HepG2 (cell line): Measurements from ENCODE around the gene NUDT19. TPM values are rescaled to one million over a fixed set of nuclear protein-coding genes. Genes with fewer than 3 reads are reported as not detected.
"Not testable (repeated sequence)": the region's sequence is repeated elsewhere in the genome, so short reads cannot be mapped to it uniquely, and the experiment has no call there.

Source experiments
- ATAC-seq: fragments of 200-7000 bp; cut with Tn5 transposase; 3 replicates; pipeline ENCODE4 v1.9.1; 2020; ENCODE audit warnings: mild to moderate bottlenecking, moderate library complexity
- BruUV-seq: library from RNA; stranded (reverse); fragments of 400-500 nt; replicated peaks from 2 replicates; lab custom pipeline; 2021; lab: Mats Ljungman, UMichigan
- CTCF ChIA-PET: fragments of 300-600 bp; formaldehyde crosslinking; extraction: SDS; loops from one replicate; lab custom pipeline; 2021; ENCODE audit warnings: low total read pairs, inconsistent platforms, low intra/inter-chr PET ratio; lab: Yijun Ruan, JAX
- POLR2A ChIA-PET: fragments of 350-600 bp; sonication (Branson Sonifier 250); formaldehyde crosslinking; loops from one replicate; lab custom pipeline; 2020; ENCODE audit warnings: antibody characterized with exemption, inconsistent platforms; lab: Yijun Ruan, JAX
- DNase-seq: peaks from one replicate; pipeline ENCODE4 v3.0.0-alpha.2; 2015; ENCODE audit warnings: low spot score
- FAIRE-seq: peaks from 3 replicates; lab custom pipeline; 2011; peaks lifted over from hg19 to GRCh38; lab: Jason Lieb, UNC
- H2AFZ ChIP-seq: one replicate; pipeline ENCODE4 v1.6.1; 2011; ENCODE audit warnings: low read length, inconsistent platforms
- H3K27ac ChIP-seq: fragments of 300-600 bp; 3 replicates; pipeline ENCODE4 v1.8.0; 2011; ENCODE audit warnings: mixed run types, mild to moderate bottlenecking, mixed read lengths, low read length, inconsistent platforms; ENCODE audit not compliant: insufficient read depth; ENCODE audit errors: extremely low read length
- H3K27me3 ChIP-seq, 2 experiments: fragments of 200-600 bp in 1 of 2; 2 replicates in 1 of 2; 3 replicates in 1 of 2; pipeline versions ENCODE4 v1.6.0 to v1.8.0; 2011; ENCODE audit warnings: low read length in 2 of 2, mild to moderate bottlenecking in 2 of 2, moderate library complexity in 2 of 2, inconsistent platforms in 1 of 2; ENCODE audit not compliant: insufficient read depth in 2 of 2, control insufficient read depth in 1 of 2
- H3K36me3 ChIP-seq, 2 experiments: fragments of 200-600 bp in 1 of 2; replicated peaks in 1 of 2; 2 replicates in 1 of 2; 3 replicates in 1 of 2; pipeline versions ENCODE4 v1.5.1 to v1.8.0; 2011; ENCODE audit warnings: low read length in 2 of 2, inconsistent platforms in 1 of 2; ENCODE audit not compliant: insufficient read depth in 2 of 2, control insufficient read depth in 1 of 2
- H3K4me1 ChIP-seq: 2 replicates; pipeline ENCODE4 v1.5.1; 2012; ENCODE audit warnings: low read length, inconsistent platforms; ENCODE audit not compliant: insufficient read depth
- H3K4me2 ChIP-seq: 2 replicates; pipeline ENCODE4 v1.6.0; 2011; ENCODE audit warnings: low read depth, low read length, inconsistent platforms
- H3K4me3 ChIP-seq, 3 experiments: fragments of 200-600 bp in 1 of 3; sonication (generic), shearing (Covaris generic) in 1 of 3; replicated peaks in 1 of 3; 2 replicates each; pipeline ENCODE4 v1.5.1; 2011 to 2016; ENCODE audit warnings: low read length in 3 of 3, inconsistent platforms in 2 of 3, low read depth in 2 of 3, mild to moderate bottlenecking in 2 of 3, control low read depth in 1 of 3, mixed read lengths in 1 of 3; ENCODE audit not compliant: insufficient read depth in 1 of 3
- H3K79me2 ChIP-seq: one replicate; pipeline ENCODE4 v1.6.1; 2011; ENCODE audit warnings: low read length, inconsistent platforms; ENCODE audit not compliant: insufficient read depth
- H3K9ac ChIP-seq: 2 replicates; pipeline ENCODE4 v1.6.0; 2011; ENCODE audit warnings: mild to moderate bottlenecking, low read depth, low read length, inconsistent platforms; ENCODE audit not compliant: insufficient read depth
- H3K9me3 ChIP-seq: 2 replicates; pipeline ENCODE4 v1.5.1; 2012; ENCODE audit warnings: mild to moderate bottlenecking, low read length
- H4K20me1 ChIP-seq: 2 replicates; pipeline ENCODE4 v1.6.0; 2011; ENCODE audit warnings: inconsistent platforms, mild to moderate bottlenecking, low read length, moderate library complexity; ENCODE audit not compliant: insufficient read depth
- HMG20A ChIP-seq: IDR thresholded peaks from 2 replicates; pipeline ENCODE4 v1.6.1; 2016; ENCODE audit warnings: borderline replicate concordance
- ZBTB14 ChIP-seq: sonication (generic); formaldehyde crosslinking; IDR thresholded peaks from 2 replicates; pipeline ENCODE4 v1.4.0; 2020; ENCODE audit warnings: missing genetic modification reagents
- ZFP1 ChIP-seq: IDR thresholded peaks from 2 replicates; pipeline ENCODE4 v1.6.1; 2016
- ZNF503 ChIP-seq: sonication (generic); formaldehyde crosslinking; IDR thresholded peaks from 2 replicates; pipeline ENCODE4 v1.4.0; 2020; ENCODE audit warnings: missing genetic modification reagents
- WGBS: methylation state at CpG from one replicate; pipeline ENCODE4 v1.1.6; 2017; ENCODE audit warnings: low lambda C conversion rate; 5-methylcytosine and 5-hydroxymethylcytosine counted together
- in situ Hi-C: cut with HindIII; loops from 2 replicates; pipeline ENCODE4 v1.10.0; 2017; ENCODE audit warnings: low pct_unique_long_range_greater_than_20kb; ENCODE audit not compliant: extremely low pct_ligation_motif_present
- intact Hi-C: fragments of 100-400 bp; cut with micrococcal nuclease; formaldehyde crosslinking; loops from one replicate; pipeline ENCODE4 v1.10.0; 2022; ENCODE audit not compliant: unreplicated experiment
- polyA plus RNA-seq, 8 experiments: library from polyadenylated mRNA; depleted of rRNA in 3 of 8; stranded (reverse) in 7 of 8; unstranded in 1 of 8; fragments of >200 nt; fragmentation: Illumina TruSeq in 4 of 8; extraction: Trizol in 4 of 8; gene quantifications; 2 replicates each; pipeline versions ENCODE4 v1.2.1 to v1.2.3, GENCODE V29; 2011 to 2016; ENCODE audit warnings: low read depth in 4 of 8, missing spikeins in 1 of 8, mixed read lengths in 1 of 8; ENCODE audit not compliant: insufficient read depth in 1 of 8
- total RNA-seq, 5 experiments: library from RNA; depleted of rRNA; stranded (reverse); fragments of >200 nt; fragmentation: Illumina TruSeq; extraction: Trizol; gene quantifications; 2 replicates each; pipeline ENCODE4 v1.2.3, GENCODE V29; 2016; ENCODE audit warnings: low read depth in 1 of 5

NUDT19 gene
- total and polyA plus RNA-seq, 2 of the 13 experiments (the other 11 are each of a cell fraction or from before 2014, with no cell fraction given), result 3.1 to 3.6 TPM

GRCh38 chr19:32702010-32702409, 10.4 kb downstream of the NUDT19 start (continued):
- TF ChIP-seq ZNF503 (CRISPR knock-in tag), result peak; percentile 97
- TF ChIP-seq HMG20A, result peak; percentile 76; the same call in 1 of the 2 replicates
- TF ChIP-seq ZBTB14 (CRISPR knock-in tag), result no peak

GRCh38 chr19:32704006-32704405, 12.4 kb downstream of the NUDT19 start:
- Histone ChIP-seq H4K20me1 (peaks cover 27% of the 10 kb centered on the region), H3K36me3 (peaks cover 1 to 13% of the 10 kb centered on the region in 2 experiments; a peak in 3 of 5 replicates), H3K9me3 (peaks cover 20% of the 10 kb centered on the region)
- in situ Hi-C loops, H2AFZ ChIP-seq, BruUV-seq, H3K79me2 ChIP-seq, H3K27me3 ChIP-seq, DNase-seq, H3K4me2 ChIP-seq, H3K4me1 ChIP-seq, CTCF ChIA-PET, H3K4me3 ChIP-seq, H3K27ac ChIP-seq, H3K9ac ChIP-seq, ATAC-seq, POLR2A ChIA-PET, FAIRE-seq, intact Hi-C loops: not testable (repeated sequence)
- 93% methylated on average over 2 of the region's 2 CpGs for WGBS
- peak; percentile 99 for TF ChIP-seq ZFP1 (CRISPR knock-in tag)
